Stimulated activated CD8-positive, alpha-beta memory T cell treated with anti-CD3 and anti-CD28 coated beads, Interleukin-12 subunit alpha, Interleukin-12 subunit beta, amount 100 ng/mL, for 24 hours (primary cell): ENCODE measurements around the gene GPR21.

Experiments used
- DNase-seq: peaks from one replicate; pipeline ENCODE4 v3.0.0-alpha.2; 2020; ENCODE audit errors: extremely low read depth

The GPR21 gene

GRCh38 chr9:123063896-123064295, 30.4 kb downstream of the GPR21 start:
- DNase-seq = no peak

- DNase-seq = no peak
These were observed 31.2 kb downstream of the GPR21 start for GRCh38 chr9:123064716-123065115.

GRCh38 chr9:123065196-123065595, 31.7 kb downstream of the GPR21 start:
- DNase-seq = no peak

- no peak for DNase-seq
These were observed 33.7 kb downstream of the GPR21 start for GRCh38 chr9:123067136-123067535.

GRCh38 chr9:123069010-123069481, 35.6 kb downstream of the GPR21 start:
- no peak for DNase-seq

GRCh38 chr9:123070198-123070597, 36.7 kb downstream of the GPR21 start:
- DNase-seq = no peak

GRCh38 chr9:123072407-123072995, 39.0 kb downstream of the GPR21 start:
- no peak for DNase-seq

- no peak for DNase-seq
These were observed 40.0 kb downstream of the GPR21 start for GRCh38 chr9:123073441-123073840.

GRCh38 chr9:123073991-123074422, 40.5 kb downstream of the GPR21 start:
- no peak for DNase-seq

- no peak for DNase-seq
These were observed 41.2 kb downstream of the GPR21 start for GRCh38 chr9:123074628-123075027.

GRCh38 chr9:123080444-123080843, 47.0 kb downstream of the GPR21 start:
- no peak for DNase-seq

- DNase-seq = no peak
These were observed 48.4 kb downstream of the GPR21 start for GRCh38 chr9:123081824-123082223.

GRCh38 chr9:123083680-123084079, 50.2 kb downstream of the GPR21 start:
- no peak for DNase-seq

GRCh38 chr9:123084256-123084655, 50.8 kb downstream of the GPR21 start:
- DNase-seq = no peak
